ENCODE data around the gene HNRNPH1. TPM values are rescaled to one million over a fixed set of nuclear protein-coding genes. Genes with fewer than 3 reads are reported as not detected.

HNRNPH1 gene
- total RNA-seq, 1 experiment from 2014 or later: 587 TPM

DNA sequence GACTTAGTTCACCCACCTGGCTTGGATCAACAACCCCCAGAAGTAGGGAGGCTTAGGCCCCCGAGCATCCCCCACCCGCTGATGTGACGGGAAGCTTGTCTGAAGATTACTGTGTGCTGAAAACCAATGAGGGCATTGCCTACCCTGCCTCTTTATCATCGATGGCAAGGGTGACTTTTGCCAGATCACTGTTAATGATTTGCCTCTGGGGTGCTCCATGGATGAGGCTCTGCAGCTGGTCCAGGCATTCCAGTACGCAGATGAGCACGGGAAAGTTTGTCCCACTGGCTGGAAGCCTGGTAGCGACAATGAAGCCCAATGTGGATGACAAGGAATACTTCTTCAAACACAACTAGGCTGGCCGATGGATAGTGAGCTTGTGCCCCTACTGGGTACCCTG, 51.1 kb downstream of the HNRNPH1 start:
- TF ChIP-seq CTCF (IDR thresholded peaks at IDR 0.05) (no peak), REST (IDR thresholded peaks at IDR 0.05; ENCODE audit: insufficient read depth in 1 of 2, low read depth in 2 of 2, low read length in 1 of 2) (no peak), POLR2AphosphoS5 (IDR thresholded peaks at IDR 0.05; ENCODE audit: low read depth, low read length) (no peak), TCF7L2 (IDR thresholded peaks at IDR 0.05; ENCODE audit: low read depth, low read length) (no peak), SIN3A (IDR thresholded peaks at IDR 0.05; ENCODE audit: borderline replicate concordance, insufficient read depth, low read depth, low read length) (no peak)
- intact Hi-C loops (cut with micrococcal nuclease; ENCODE audit: unreplicated experiment) (no loop called here), in situ Hi-C loops (cut with HindIII; ENCODE audit: low pct_unique_long_range_greater_than_20kb, low sequenced_read_pairs) (no loop called here)
- H3K4me3 ChIP-seq (ENCODE audit: low read depth in 2 of 2, low read length in 2 of 2): no peak overlapping the region
- H3K36me3 ChIP-seq (ENCODE audit: control insufficient read depth, insufficient read depth, low read length): peaks cover 17% of the 10 kb centered on the region
- no peaks in the 10 kb centered on the region for H3K27me3 ChIP-seq (ENCODE audit: control insufficient read depth, insufficient read depth, low read length)
- ATAC-seq (no peak), DNase-seq (ENCODE audit: low read depth, low spot score) (no peak)
- ChIA-PET POLR2A (interaction anchor here (0.6 kb wide), 1 partner anchor 15 kb away, joined by 9 read pairs; no protein-coding TSS in a partner anchor), CTCF (no interaction called here)
- no peaks in the 10 kb centered on the region for H3K9me3 ChIP-seq (ENCODE audit: control insufficient read depth, insufficient read depth, low read depth, low read length)
- H3K4me1 ChIP-seq (ENCODE audit: control insufficient read depth, insufficient read depth, low read length): no peaks in the 10 kb centered on the region
- BruUV-seq (replicated peaks): no TSS peak
- no peak overlapping the region for H3K27ac ChIP-seq (ENCODE audit: low read length)

DNA sequence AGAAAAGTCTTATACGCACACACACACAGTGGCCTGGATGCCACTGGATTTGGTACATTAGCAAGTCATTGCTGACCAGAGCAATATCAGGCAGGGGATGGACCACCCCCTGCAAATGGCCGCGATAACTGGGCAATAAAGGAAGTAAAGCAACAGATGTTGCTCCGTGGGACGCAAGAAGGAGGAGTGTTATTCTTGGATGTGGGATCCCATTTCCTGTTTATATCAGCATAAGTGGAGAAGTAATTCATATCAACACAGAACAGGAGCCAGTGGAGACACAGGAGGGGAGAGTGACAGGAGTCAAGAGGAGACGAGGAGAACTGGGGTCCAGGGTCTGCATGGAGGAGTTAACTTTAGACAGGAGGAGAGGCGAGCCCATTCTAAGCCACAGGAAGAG, 54.8 kb downstream of the HNRNPH1 start:
- POLR2A ChIA-PET: no interaction called here
- CTCF ChIA-PET: no interaction called here
- H3K27me3 ChIP-seq (ENCODE audit: control insufficient read depth, insufficient read depth, low read length): no peaks in the 10 kb centered on the region
- TF ChIP-seq TCF7L2 (IDR thresholded peaks at IDR 0.05; ENCODE audit: low read depth, low read length) (no peak), CTCF (IDR thresholded peaks at IDR 0.05) (no peak), REST (IDR thresholded peaks at IDR 0.05; ENCODE audit: insufficient read depth in 1 of 2, low read depth in 2 of 2, low read length in 1 of 2) (no peak), POLR2AphosphoS5 (IDR thresholded peaks at IDR 0.05; ENCODE audit: low read depth, low read length) (no peak), SIN3A (IDR thresholded peaks at IDR 0.05; ENCODE audit: borderline replicate concordance, insufficient read depth, low read depth, low read length) (no peak)
- no TSS peak for BruUV-seq (replicated peaks)
- no peaks in the 10 kb centered on the region for H3K9me3 ChIP-seq (ENCODE audit: control insufficient read depth, insufficient read depth, low read depth, low read length)
- H3K4me1 ChIP-seq (ENCODE audit: control insufficient read depth, insufficient read depth, low read length): no peaks in the 10 kb centered on the region
- H3K4me3 ChIP-seq (ENCODE audit: low read depth in 2 of 2, low read length in 2 of 2): no peak overlapping the region
- intact Hi-C loops (cut with micrococcal nuclease; ENCODE audit: unreplicated experiment): no loop called here
- peaks cover 23% of the 10 kb centered on the region for H3K36me3 ChIP-seq (ENCODE audit: control insufficient read depth, insufficient read depth, low read length)
- in situ Hi-C loops (cut with HindIII; ENCODE audit: low pct_unique_long_range_greater_than_20kb, low sequenced_read_pairs): no loop called here
- no peak for ATAC-seq
- DNase-seq (ENCODE audit: low read depth, low spot score): no peak
- no peak overlapping the region for H3K27ac ChIP-seq (ENCODE audit: low read length)
